K562 (cell line): ENCODE data around the gene HS3ST3B1. TPM values are rescaled to one million over a fixed set of nuclear protein-coding genes. Genes with fewer than 3 reads are reported as not detected.
A peak's percentile ranks its signal among the peaks of the same experiment; 100 is the strongest.

Source experiments
- CTCF ChIP-seq, 3 experiments: IDR thresholded peaks in 2 of 3; conservative IDR thresholded peaks in 1 of 3; 2 replicates each; pipeline ENCODE4 v1.5.1; 2011 to 2012; ENCODE audit warnings: low read length in 3 of 3, mild to moderate bottlenecking in 3 of 3, control low read depth in 2 of 3, improper control_type of control experiment in 1 of 3, inconsistent platforms in 1 of 3, low read depth in 1 of 3, mixed read lengths in 1 of 3, moderate library complexity in 1 of 3; ENCODE audit not compliant: insufficient read depth in 2 of 3
- DEAF1 ChIP-seq: fragments of 450-650 bp; formaldehyde crosslinking; IDR thresholded peaks from 2 replicates; pipeline ENCODE4 v1.4.0; 2020; ENCODE audit warnings: mild to moderate bottlenecking, moderate library complexity
- MAZ ChIP-seq, 2 experiments: fragments of 450-650 bp in 1 of 2; sonication (generic) in 1 of 2; formaldehyde crosslinking; IDR thresholded peaks in 1 of 2; conservative IDR thresholded peaks in 1 of 2; 2 replicates each; pipeline versions ENCODE4 v1.4.0 to v1.5.0; 2020; ENCODE audit warnings: mild to moderate bottlenecking in 1 of 2, missing genetic modification reagents in 1 of 2
- SMC3 ChIP-seq: conservative IDR thresholded peaks from 2 replicates; pipeline ENCODE4 v1.6.1; 2011; ENCODE audit warnings: low read depth, low read length, improper control_type of control experiment; ENCODE audit not compliant: insufficient read depth
- STAG1 ChIP-seq: sonication (generic); formaldehyde crosslinking; IDR thresholded peaks from 2 replicates; pipeline ENCODE4 v1.5.0; 2020; ENCODE audit warnings: missing genetic modification reagents, borderline replicate concordance
- ZNF347 ChIP-seq: fragments of 450-650 bp; formaldehyde crosslinking; IDR thresholded peaks from 2 replicates; pipeline ENCODE4 v1.4.0; 2020; ENCODE audit warnings: low read depth, mild to moderate bottlenecking, moderate library complexity
- polyA plus RNA-seq, 8 experiments: library from polyadenylated mRNA; depleted of rRNA in 4 of 8; stranded (reverse) in 5 of 8; unstranded in 3 of 8; fragments of >200 nt; fragmentation: Nextera tagmentation in 2 of 8; fragmentation: Illumina TruSeq in 1 of 8; extraction: Ambion mirVana in 2 of 8; extraction: Trizol in 1 of 8; gene quantifications; 2 replicates each; pipeline versions ENCODE4 v1.2.1 to v1.2.3, GENCODE V29; 2011 to 2014; ENCODE audit warnings: inconsistent platforms in 1 of 8, missing spikeins in 1 of 8
- total RNA-seq, 7 experiments: library from RNA; depleted of rRNA in 6 of 7; stranded (reverse); fragments of >200 nt in 6 of 7; fragmentation: Illumina TruSeq in 2 of 7; extraction: Trizol in 2 of 7; gene quantifications; 2 replicates each; pipeline versions ENCODE4 v1.2.1 to v1.2.3, GENCODE V29; 2011 to 2021; ENCODE audit warnings: low replicate concordance in 1 of 7

Gene HS3ST3B1
- total and polyA plus RNA-seq, 9 of the 15 experiments (the other 6 are each of a cell fraction or from before 2014, with no cell fraction given), result 1.9 to 12.9 (median 3.7) TPM

DNA sequence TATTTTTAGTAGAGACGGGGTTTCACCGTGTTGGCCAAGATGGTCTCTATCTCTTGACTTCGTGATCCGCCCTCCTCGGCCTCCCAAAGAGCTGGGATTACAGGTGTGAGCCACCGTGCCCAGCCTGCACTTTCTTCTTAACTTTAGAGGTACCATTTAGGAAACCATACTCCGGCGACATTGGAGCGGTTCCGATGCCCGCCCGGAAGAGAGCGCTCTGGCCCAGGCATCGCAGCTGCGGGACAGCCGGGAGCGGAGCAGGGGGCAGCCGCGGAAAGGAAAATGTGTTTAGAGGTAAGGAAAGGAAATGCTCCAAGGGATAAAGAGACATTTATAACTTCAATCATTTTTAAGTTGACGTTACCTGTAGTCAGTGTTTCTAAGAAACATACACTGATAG is 6.0 kb upstream of the HS3ST3B1 start (continued):
- TF ChIP-seq DEAF1 (peak; percentile 57), STAG1 (CRISPR knock-in tag) (peak; percentile 24; the same call in 1 of the 2 replicates), SMC3 (0 out of 2 replicates have a peak, but pooled peaks have one; percentile 15), ZNF347 (no peak), MAZ (CRISPR knock-in tag; conservative IDR thresholded peaks at IDR 0.05 in 1 of 2, IDR thresholded peaks at IDR 0.05 in 1 of 2) (peak in 1 of 2 experiments; percentile 34; a peak in 1 of 4 replicates), CTCF (IDR thresholded peaks at IDR 0.05 in 2 of 3, conservative IDR thresholded peaks at IDR 0.05 in 1 of 3; ENCODE audit: insufficient read depth in 2 of 3, low read depth in 1 of 3, low read length in 3 of 3) (peak; percentile 56 to 79 (median 65))
